HG03135 (cell line): ENCODE results near the gene EDN2.

Source experiments
- ATAC-seq: cut with Tn5 transposase; IDR thresholded peaks from one replicate; pipeline ENCODE4 v1.9.1; 2021; ENCODE audit warnings: mild to moderate bottlenecking, moderate library complexity; ENCODE audit not compliant: unreplicated experiment

The EDN2 gene

DNA sequence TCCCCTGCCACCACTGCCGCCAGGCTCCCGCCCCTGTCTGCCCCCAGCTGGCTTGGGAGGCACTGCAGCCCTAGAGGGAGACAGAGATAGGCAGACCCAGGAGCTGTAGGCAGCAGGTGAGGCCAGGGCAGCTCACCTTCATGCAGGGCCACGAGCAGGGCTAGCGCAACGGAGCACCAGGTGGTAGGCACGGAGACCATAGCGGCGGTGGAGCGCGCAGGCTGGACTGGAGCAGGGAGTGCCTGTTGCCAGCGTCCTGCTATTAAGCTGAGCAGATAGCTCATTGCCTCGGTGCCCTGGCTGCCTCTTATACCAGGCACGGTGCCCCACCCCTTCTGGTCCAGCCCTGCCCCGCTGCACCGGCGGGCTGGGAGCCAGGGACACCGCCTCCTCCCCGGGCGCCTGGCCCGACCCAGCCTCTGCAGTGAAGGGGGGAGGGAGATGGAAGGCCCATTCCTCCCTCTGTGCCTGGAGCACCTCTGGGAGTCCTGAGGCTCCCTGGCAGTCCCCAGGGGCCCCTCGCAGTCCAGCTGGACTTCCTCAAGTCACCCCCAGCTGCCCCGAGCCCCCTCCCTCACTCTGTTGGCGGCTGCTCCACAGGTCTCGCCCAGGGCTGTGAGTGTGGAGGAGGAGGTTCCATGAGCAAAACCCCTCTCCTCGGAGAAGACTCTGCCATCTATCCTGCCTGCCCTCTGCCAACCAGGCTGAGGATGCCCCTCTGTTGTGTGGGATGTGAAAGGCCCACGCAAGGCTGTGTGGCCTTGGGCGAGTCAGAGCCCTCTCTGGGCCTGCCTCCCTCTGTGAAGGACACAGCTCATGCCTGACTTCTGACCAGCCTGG, at the start of gene EDN2:
TSS of gene EDN2 (minus strand) at position 282 of the 840 bp plus-strand sequence. CDS start at position 200, 82 bp downstream.
- ATAC-seq, result no peak

DNA sequence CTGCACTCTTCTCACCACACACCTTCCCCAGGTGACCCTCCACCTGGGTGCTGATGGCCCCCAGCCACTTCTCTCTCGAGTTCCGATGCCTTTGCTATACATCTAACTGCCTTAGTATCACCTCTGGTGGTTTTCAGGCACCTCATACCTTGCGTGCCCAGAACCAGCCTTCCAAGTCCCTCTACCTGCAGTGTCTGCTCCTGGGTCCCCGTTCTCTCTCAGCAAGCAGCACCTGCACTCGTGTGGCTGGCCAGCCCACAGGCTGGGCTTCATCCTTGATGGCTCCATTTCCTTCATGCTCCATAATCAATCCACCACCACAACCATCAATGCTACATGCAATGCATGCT, 49.2 kb upstream of the EDN2 start:
- no peak for ATAC-seq

DNA sequence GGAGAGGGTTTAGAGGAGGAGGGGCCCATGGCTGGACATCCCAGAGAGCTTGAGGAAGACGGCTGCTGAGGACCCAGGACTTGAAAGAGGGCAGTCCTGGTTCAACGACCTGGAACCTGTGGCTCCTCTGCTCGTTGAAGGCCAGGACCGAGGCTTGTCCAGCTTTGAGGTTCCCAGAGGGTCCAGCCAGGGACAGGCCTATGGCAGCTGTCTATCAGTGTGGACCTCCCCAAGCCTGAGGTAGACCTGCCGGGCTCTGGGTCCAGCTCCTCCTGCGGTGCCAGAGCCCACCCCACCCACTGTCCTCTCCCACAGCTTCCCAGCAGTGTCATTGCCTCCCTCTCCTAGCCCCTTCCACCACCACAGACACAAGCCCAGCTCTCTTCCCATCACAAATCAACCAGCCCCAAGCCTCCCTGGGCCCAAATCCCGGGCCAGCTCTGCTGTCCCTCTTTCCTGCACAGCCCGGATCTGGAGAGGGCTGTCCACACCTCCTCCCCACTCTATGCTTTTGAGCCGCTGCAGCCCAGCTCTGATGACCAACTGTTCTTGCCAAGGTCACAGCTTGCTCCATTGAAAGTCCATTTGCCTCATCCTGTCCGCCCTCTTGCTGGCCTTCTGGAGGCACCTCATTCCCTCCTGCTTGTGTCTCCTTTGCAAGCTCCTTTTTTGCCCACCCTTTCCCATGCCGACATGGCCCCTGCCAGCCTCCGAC, 48.7 kb upstream of the EDN2 start:
- no peak for ATAC-seq

DNA sequence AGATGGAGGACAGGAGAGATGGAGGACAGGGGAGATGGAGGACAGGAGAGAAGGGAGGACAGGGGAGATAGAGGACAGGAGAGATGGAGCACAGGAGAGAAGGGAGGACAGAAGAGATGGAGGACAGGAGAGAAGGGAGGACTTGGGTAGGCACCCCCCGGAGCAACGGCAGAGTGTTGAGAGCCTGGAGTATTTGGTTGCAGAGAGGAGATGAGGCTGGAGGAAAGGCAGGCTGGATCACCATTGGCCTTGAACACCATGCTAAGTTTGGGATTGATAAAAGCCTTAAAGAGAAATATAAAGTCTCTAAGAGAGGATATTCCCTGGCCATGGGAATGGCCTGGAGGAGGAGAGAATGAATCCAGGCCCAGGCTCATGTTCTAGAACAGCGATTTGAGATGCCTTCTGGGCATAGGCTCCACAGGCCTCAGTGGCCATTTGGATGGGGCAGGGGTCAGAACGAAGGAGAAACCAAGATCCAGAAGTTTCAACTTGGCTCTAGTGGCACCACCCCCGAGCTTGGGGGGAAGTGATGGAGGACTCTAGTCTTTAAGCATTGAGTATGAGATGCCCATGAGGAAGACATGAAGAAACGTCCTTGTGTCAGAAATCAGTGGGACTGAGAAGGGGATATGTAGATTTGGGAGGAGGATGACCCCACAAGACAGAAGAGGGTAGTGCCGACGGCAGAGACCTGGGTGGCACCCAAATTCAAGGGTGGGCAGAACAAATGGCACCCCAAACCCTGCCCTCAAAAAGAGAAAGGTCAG, 47.9 kb upstream of the EDN2 start:
- no peak for ATAC-seq

DNA sequence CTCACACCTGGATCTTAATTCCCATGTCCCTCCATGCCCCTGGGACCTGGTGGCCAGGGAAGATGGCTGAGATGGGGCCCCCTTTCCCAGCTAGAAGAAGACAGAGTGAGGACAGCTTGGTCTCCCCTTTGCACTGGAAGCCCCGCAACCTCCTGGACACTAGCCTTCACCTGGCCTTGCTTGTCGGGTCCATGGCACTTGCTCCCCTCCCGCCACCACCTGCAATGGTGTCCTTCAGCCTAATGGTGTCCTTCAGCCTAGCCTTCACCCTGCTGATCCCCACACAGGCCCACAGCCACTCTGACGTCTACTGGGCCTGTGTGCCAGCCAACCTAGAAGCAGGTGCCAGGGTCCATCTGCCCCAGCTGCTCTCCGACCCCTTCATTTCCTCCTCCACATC, 45.9 kb upstream of the EDN2 start:
- ATAC-seq, result no peak

DNA sequence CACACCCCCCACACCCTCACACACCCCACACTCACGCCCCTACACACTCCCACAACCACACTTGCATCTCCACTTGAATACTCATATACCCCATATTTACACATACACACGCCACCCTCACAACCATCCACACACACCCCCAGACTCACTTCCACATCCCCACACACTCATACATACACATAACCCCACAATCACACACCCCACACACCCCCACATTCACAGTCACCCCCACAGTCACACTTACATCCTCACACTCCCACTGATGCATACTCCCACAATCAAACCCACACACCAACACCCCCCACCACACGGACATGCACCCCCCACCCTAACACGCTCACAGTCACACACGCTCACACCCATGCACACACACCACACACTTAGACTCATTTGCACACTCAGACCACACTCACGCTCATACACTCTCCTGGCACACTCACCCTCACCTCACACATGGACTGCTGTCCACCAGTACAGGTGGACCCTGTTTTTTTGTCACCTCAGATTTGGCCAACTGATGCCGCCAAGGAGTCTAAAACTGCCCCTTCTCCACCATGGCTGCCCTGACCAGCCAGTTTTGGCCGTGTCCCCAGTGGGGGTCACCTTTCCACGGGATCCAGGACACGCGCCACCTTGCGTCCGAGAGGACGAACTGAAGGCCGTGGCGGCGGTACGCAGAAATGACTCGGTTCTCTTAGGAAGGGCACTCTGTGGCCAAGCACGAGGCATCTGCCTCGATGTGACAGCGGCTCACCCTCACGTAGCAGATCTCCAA, 45.3 kb upstream of the EDN2 start:
- ATAC-seq, result no peak

DNA sequence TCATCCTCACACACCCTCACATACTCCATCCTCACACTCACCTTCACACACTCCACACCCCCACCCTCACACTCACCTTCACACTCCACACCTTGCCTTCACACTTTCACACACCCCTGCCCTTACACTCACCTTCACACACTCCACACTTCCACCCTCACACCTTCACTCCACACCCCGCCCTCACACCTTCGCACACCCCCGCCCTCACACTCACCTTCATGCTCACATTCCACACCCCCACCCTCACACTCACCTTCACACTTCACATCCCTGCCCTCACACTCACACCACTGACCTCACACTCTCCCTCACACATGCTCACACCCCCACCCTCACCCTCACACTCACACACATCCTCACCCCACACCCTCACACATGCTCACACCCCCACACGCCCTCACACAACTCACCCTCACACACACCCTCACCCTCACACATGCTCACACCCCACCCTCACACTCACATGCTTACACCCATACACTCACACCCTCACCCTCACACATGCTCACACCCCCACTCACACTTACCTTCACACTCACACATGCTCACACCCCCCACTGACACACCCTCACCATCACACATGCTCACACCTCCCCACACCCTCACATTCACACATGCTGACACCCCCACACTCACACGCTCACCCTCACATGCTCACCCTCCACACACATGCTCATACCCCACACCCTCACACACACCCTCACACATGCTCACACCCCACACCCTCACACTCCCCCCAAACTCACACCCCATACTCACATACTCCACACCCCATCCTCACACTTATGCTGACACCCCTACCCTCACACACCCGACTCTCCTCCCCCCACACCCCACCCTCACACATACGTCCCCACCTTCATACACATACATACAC, 44.5 kb upstream of the EDN2 start:
- ATAC-seq, result no peak

DNA sequence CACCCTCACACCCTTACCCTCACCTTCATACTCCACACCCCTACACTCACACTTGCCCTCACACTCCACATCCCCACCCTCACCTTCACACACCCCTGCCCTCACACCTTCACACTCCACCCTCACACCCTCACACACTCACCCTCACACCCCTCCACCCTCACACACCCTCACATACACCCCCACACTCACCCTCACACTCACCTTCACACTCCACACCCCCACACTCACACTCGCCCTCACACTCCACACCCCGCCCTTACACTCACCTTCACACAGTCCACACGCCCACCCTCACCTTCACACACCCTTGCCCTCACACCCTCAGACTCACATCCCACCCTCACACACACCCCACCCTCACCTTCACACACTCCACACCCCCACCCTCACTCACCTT, 43.6 kb upstream of the EDN2 start:
- no peak for ATAC-seq

DNA sequence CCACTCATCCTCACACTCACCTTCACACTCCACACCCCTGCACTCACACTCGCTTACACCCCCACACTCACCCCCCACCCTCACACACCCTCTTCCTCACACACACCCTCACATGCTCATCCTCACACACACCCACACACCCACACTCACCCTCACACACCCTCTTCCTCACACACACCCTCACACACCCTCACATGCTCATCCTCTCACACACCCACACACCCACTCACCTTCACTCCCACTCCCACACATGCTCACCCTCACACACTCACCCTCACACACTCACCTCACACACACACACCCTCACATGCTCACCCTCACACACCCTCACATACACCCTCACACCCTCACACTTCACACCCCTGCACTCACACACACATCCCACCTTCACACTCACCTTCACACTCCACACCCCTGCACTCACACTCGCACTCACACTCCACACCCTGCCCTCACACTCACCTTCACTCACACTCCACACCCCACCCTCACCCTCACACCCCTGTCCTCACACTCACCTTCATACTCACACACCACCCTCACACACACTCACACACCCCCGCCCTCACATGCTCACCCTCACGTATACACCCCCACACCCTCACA, 42.6 kb upstream of the EDN2 start:
- ATAC-seq, result no peak

DNA sequence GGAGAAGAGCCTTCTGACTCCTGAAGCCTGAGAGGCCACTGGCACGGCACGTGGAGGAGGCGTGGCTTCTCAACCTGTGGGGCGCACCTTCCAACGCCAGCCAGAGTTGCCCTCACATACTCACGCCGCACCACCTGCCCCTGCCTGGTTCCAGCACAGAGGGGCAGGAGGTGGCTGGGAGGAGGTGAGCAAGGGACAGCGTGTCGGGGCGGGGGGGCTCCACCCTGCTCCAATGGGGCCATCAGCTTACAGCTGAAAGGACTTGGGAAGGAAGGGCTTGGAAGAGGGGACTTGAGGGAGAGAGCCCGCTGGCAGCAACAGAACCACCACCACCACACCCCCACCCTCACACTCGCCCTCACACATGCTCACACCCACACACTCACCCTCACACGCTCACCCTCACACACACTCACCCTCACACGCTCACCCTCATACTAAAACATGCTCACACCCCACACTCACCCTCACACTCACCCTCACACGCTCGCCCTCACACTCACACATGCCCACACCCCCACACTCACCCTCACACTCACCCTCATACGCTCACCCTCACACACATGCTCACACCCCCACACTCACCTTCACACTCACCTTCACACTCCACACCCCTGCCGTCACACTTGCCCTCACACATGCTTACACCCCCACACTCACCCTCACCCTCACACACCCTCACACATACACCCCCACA, 41.6 kb upstream of the EDN2 start:
- no peak for ATAC-seq

DNA sequence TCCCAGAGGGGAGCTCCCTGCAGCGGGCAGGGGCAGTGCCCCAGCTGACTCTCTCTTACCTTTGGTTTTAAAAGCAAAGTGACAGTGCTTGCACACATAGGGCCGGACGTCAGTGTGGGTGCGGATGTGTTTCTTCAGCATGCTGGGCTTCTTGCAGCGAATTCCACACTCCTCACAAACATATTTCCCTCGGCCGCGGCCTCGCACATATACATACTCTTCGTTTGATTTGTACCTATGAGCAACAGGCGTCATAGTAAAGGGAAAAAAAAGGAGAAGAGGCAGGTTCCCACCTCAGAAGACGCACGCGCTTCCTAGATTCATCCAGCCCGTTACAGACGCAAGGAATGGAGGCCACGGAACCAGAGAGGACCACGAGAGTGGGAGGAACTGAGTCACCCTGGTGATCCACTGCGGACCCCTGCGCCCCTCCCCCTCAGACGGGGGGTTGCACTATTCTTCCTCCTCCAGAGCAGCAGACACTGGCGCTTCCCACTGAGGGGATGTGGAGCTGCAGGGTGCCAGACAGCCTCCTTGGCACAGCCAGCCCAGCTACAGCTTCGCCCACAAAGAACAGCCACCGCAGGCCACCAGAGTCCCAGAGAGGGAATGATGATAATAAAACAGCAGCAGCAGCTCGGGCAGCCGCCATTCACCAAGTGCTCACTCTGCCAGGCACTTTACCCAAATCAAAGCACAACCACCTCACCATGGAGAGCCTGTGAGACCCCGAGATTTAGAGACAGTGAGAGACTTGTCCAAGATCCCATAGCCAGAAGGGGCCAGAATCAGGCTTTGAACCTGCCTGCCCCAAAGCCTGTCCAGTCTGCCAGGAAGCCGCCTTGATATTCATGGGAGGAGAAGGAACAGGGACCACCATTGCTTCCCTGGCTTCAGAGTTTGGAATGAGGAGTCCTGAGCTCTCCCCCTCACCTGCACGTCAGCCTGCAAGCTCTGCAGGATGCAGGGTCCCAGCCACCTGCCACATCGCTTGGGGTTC, 40.5 kb upstream of the EDN2 start:
- no peak for ATAC-seq

DNA sequence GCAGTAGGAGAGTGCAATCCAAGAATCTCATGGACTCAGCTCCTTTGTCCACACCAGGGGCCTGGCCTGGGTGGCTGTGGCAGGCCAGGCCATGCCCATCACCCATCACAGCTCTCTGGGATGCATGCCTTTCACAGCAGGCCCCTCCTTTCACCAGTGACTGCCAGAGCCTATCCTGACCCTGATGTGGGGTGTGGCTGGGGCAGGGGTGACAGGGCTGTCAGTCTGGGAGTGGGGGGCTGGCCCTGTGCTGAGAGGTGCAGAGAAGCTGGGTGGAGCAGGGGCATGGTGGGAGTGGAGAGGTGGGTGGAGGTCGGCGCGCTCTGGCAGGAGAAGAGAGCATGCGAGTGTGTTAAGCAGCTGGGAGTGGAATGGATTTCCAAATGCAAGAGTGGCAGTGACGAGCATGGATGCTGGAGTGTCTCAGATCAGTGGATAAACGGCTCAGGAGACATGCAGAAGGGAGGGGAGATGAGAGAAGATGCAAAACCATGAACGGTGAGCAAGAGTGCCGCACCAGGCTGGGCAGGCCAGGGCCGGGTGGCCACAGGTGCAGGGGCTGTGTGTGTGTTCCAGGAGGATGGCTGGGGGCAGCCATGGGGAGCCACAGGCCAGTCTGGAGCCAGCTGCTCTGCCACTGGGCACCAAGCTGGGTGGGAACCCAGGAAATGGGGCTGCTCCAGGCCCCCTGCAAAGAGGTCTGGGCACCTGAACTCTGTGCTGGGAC, 39.6 kb upstream of the EDN2 start:
- ATAC-seq, result no peak

DNA sequence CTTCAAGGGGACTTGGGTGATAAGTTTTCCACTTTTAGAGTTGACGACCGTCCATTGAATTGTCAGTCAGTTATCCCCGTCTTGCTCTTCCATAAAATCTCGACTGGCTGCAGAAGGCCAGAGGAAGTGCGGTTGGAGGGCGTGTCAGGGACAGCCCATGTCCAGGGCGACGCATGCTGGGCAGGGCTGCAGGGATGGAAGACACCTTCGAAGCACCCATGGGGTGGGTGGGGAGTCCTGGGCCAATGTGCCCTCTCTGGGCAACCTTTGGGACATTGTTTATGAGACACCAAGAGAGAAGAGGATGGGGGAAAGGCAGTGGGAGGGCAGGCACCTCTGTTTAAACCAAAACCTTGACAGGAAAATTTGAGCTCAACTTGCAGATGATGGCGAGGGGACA, 38.6 kb upstream of the EDN2 start:
- ATAC-seq, result no peak

DNA sequence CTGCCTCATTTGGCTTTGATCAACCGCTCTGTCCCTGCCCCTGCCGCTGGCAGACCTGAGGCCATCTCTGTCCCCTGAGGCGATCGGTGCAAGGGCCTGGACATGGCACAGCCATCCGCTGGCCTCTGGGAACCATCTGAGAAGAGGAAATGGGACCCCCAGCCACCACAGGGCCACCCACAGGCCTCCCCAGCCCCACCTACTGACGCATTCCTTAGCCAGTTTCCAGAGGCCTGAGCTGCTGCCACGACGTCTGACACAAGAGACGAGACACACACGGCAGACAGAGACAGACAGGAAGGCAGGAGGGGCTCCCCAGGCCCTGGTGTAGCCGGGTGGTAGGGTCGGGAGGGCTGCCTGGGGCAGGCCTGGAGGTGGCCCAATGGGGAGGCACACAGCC, 37.3 kb upstream of the EDN2 start:
- no peak for ATAC-seq

DNA sequence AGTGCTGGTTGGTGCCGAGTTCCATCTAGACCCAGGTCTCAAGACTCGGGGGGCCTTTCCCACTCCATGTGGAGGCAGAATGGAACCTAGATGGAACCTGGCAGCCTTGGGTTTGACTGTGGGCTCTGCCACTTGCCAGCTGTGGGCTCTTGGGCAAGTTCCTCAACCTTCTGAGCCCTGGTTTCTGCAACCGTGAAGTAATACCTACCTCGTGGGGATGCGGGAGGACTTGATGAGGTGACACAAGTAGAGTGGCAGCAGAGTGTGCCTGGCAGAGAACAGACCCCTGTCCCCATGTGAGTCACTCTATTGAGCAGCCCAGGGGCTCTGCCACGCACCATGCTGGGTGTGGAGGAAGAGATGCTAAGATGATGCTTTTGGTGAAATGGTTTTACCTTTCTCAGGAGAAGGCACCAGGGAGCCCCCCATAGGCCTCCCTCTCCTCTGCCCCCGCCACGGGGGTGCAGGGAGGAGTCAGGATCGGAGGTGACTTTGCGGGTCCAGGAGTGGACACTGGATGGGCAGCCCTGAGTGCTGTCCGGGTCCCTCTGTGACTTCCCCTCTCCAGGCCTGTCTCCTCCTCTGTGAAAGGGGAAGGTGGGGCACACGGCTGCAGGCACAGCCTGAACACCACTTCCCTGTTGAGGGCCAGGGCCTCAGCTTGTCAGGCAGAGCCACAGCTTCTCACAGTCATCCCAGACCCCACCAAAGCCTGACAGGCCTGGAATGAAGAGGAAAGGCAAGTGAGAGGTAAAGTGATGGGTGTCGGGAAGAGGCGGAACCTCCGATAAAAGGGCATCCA, 36.7 kb upstream of the EDN2 start:
- no peak for ATAC-seq

DNA sequence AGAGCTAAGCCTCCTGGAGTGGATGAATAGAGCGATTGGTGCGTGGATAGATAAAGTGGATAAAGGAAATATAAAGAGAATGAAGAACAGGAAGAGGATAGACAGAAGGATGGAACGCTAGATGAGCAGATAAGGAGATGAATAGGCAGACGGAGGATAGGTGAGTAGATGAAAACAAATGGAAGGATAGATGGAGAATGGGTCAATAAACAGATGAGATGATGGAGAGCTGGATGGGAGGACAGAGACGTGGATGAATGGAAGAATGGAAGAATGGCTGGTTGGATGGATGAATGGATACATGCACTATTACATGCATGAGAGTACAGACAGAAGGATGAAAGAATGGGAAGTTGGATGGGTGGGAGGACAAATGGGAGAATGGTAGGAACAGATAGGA, 35.2 kb upstream of the EDN2 start:
- no peak for ATAC-seq
